Osteoblast (primary cell): ENCODE data around the gene TSPAN2. TPM values are rescaled to one million over a fixed set of nuclear protein-coding genes. Genes with fewer than 3 reads are reported as not detected.
A peak's percentile ranks its signal among the peaks of the same experiment; 100 is the strongest.

Experiments used
- DNase-seq: peaks from one replicate; pipeline ENCODE4 v3.0.0; 2011; ENCODE audit warnings: low spot score, mixed read lengths; ENCODE audit not compliant: insufficient read length; ENCODE audit errors: missing footprints
- H2AFZ ChIP-seq: 2 replicates; pipeline ENCODE4 v1.6.0; 2011; ENCODE audit warnings: mild to moderate bottlenecking, low read length
- H3K27ac ChIP-seq: 2 replicates; pipeline ENCODE4 v1.5.1; 2011; ENCODE audit warnings: mild to moderate bottlenecking, low read depth, low read length, moderate library complexity
- H3K27me3 ChIP-seq: 2 replicates; pipeline ENCODE4 v1.6.0; 2012; ENCODE audit warnings: mild to moderate bottlenecking, control low read depth, inconsistent platforms, low read length, moderate library complexity; ENCODE audit not compliant: insufficient read depth
- H3K36me3 ChIP-seq: 2 replicates; pipeline ENCODE4 v1.5.1; 2011; ENCODE audit warnings: mild to moderate bottlenecking, low read length, control low read depth, moderate library complexity; ENCODE audit not compliant: insufficient read depth
- H3K4me1 ChIP-seq: 2 replicates; pipeline ENCODE4 v1.5.1; 2011; ENCODE audit warnings: mild to moderate bottlenecking, low read length, control low read depth, moderate library complexity; ENCODE audit not compliant: insufficient read depth
- H3K4me2 ChIP-seq: 2 replicates; pipeline ENCODE4 v1.6.0; 2011; ENCODE audit warnings: mild to moderate bottlenecking, low read length; ENCODE audit not compliant: insufficient read depth
- H3K4me3 ChIP-seq: fragments of 200-600 bp; sonication (generic); 3 replicates; pipeline ENCODE4 v1.5.1; 2012; ENCODE audit warnings: mild to moderate bottlenecking, low read length, inconsistent platforms; ENCODE audit not compliant: insufficient read depth
- H3K79me2 ChIP-seq: 2 replicates; pipeline ENCODE4 v1.6.0; 2012; ENCODE audit warnings: mild to moderate bottlenecking, low read length, control low read depth, inconsistent platforms; ENCODE audit not compliant: insufficient read depth
- H3K9me3 ChIP-seq: 2 replicates; pipeline ENCODE4 v1.5.1; 2011; ENCODE audit warnings: low read depth, low read length, control low read depth
- H4K20me1 ChIP-seq: 2 replicates; pipeline ENCODE4 v1.6.0; 2012; ENCODE audit warnings: mild to moderate bottlenecking, low read length, control low read depth; ENCODE audit not compliant: insufficient read depth
- CTCF ChIP-seq: IDR thresholded peaks from 2 replicates; pipeline ENCODE4 v1.5.1; 2011; ENCODE audit warnings: mild to moderate bottlenecking, low read depth, low read length, moderate library complexity; ENCODE audit errors: extremely low read depth
- total RNA-seq: library from RNA; depleted of rRNA; stranded (reverse); fragments of >200 nt; gene quantifications from 2 replicates; pipeline ENCODE4 v1.2.3, GENCODE V29; 2012

TSPAN2 gene
- total RNA-seq, 1 donor, result 1.4 TPM

DNA sequence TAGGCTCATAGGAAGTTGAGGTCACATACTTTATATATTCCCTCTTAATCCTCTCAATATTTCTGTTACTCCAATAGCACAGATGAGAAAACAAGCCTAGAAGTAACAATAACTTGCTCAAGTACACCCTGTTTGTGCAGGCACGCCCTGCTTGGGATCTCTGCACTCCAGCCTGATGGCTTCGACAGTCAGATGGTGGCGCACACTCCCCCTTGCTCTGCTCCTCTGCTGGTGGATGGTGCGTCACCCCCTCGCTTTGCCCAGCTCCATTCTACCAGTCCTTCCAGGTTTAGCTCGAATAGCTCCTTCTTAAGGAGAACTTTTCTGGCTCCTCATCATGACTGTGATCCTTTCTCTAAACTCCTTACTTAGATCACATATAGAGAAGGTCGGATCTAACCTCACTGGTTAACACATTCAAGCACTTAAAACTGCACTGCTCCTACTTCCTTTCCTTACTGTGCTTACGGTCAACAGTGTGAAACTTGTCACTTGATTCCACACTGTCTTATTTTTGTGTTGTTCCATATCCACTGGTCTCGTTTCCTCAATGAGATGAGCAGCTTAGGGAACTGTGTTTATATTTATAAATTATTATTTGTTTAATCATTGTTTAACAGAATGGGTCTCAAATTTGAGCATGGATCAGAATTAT is 3.0 kb downstream of the TSPAN2 start:
- no peaks in the 10 kb centered on the region for H3K79me2 ChIP-seq
- TF ChIP-seq CTCF, result no peak
- H3K9me3 ChIP-seq, result no peaks in the 10 kb centered on the region
- H3K4me3 ChIP-seq, result no peak overlapping the region
- no peak overlapping the region for H3K4me2 ChIP-seq
- peak; percentile 58 for DNase-seq
- peaks cover 15% of the 10 kb centered on the region for H3K4me1 ChIP-seq
- H3K36me3 ChIP-seq, result no peaks in the 10 kb centered on the region
- H3K27me3 ChIP-seq, result no peaks in the 10 kb centered on the region
- H2AFZ ChIP-seq, result no peak overlapping the region
- no peaks in the 10 kb centered on the region for H4K20me1 ChIP-seq
- no peak overlapping the region for H3K27ac ChIP-seq

DNA sequence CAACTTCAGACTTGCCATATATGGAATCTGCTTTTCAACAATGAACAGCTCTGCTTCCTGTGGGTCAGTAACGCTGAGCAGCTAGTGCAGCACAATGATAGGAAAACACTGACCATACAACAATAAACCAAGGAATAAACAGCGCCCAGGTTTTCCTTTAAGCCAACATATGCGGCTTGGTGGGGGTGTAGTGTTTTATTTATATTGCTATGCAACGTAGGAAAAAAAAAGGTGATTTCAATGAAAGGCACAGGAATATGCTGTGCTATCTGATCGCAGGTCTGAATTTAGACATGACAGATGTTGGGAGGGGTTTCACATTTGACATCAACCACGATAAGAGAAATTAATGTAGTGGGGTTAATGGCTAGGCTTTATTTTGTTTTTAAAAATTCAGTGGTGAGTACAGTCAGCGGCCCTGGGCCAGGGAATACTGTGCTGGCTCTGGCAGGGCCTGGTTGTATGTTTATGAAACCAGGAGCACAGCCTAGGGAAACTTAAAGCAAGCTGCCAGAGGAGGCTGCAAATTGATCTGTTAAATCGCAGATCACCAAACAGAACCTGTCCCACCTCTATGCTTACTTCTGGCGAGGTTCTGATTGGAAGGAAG is 4.3 kb downstream of the TSPAN2 start:
- H3K9me3 ChIP-seq, result no peaks in the 10 kb centered on the region
- H4K20me1 ChIP-seq, result no peaks in the 10 kb centered on the region
- no peak for DNase-seq
- H3K4me1 ChIP-seq, result peaks cover 5% of the 10 kb centered on the region
- no peaks in the 10 kb centered on the region for H3K79me2 ChIP-seq
- H2AFZ ChIP-seq, result no peak overlapping the region
- H3K27me3 ChIP-seq, result no peaks in the 10 kb centered on the region
- no peak overlapping the region for H3K27ac ChIP-seq
- H3K4me2 ChIP-seq, result no peak overlapping the region
- no peaks in the 10 kb centered on the region for H3K36me3 ChIP-seq
- TF ChIP-seq CTCF, result no peak
- H3K4me3 ChIP-seq, result no peak overlapping the region

DNA sequence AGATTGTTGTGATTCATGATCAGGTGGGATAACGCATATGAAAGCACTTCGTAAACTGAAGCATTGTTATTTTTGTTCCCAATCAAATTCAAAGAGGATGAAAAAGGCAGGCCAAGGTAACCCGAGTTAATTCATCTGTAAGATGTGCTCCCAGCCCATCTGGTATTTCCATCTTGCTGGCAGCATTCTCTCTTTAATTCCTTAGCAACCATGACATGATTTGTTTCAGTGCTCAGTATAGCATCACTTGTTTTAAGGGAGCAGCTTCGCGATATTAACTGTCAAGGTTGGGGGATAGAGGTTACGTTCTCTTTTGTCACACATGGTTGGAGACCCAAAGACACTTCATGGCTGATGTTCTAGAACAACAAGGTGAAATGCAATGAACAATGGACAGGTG is 6.4 kb downstream of the TSPAN2 start:
- no peak overlapping the region for H3K4me3 ChIP-seq
- H3K4me2 ChIP-seq, result no peak overlapping the region
- no peak overlapping the region for H3K27ac ChIP-seq
- no peak overlapping the region for H2AFZ ChIP-seq
- no peaks in the 10 kb centered on the region for H3K4me1 ChIP-seq
- H4K20me1 ChIP-seq, result no peaks in the 10 kb centered on the region
- DNase-seq, result peak; percentile 63
- no peaks in the 10 kb centered on the region for H3K79me2 ChIP-seq
- H3K9me3 ChIP-seq, result no peaks in the 10 kb centered on the region
- TF ChIP-seq CTCF, result no peak
- H3K27me3 ChIP-seq, result no peaks in the 10 kb centered on the region
- H3K36me3 ChIP-seq, result no peaks in the 10 kb centered on the region

GRCh38 chr1:115078708-115079107 is 10.6 kb downstream of the TSPAN2 start:
- H2AFZ ChIP-seq, result no peak overlapping the region
- DNase-seq, result no peak
- H3K27me3 ChIP-seq, result no peaks in the 10 kb centered on the region
- no peaks in the 10 kb centered on the region for H3K36me3 ChIP-seq
- no peaks in the 10 kb centered on the region for H3K79me2 ChIP-seq
- H3K4me3 ChIP-seq, result no peak overlapping the region
- H4K20me1 ChIP-seq, result no peaks in the 10 kb centered on the region
- TF ChIP-seq CTCF, result no peak
- no peak overlapping the region for H3K4me2 ChIP-seq
- H3K4me1 ChIP-seq, result peaks cover 28% of the 10 kb centered on the region
- H3K9me3 ChIP-seq, result no peaks in the 10 kb centered on the region
- H3K27ac ChIP-seq, result no peak overlapping the region
